OCI-LY3 (cell line): Measurements from ENCODE around the gene MATK.

Experiments
- CTCF ChIP-seq: fragments of 200-600, 300-600 bp; sonication (generic); IDR thresholded peaks from 2 replicates; pipeline ENCODE4 v1.5.1; 2014; ENCODE audit warnings: antibody characterized with exemption, low read length, low read depth
- EZH2phosphoT487 ChIP-seq: fragments of 200-600 bp; shearing (Covaris generic); IDR thresholded peaks from 2 replicates; pipeline ENCODE4 v1.6.1; 2018; ENCODE audit warnings: antibody characterized with exemption, mixed run types, low read depth

- TF ChIP-seq CTCF (no peak), EZH2phosphoT487 (no peak)
Observed at GRCh38 chr19:3782903-3783302, 3.3 kb downstream of the MATK start.
